PC-9 (cell line): ENCODE data around the gene B3GNT5.

Experiments
- EZH2 ChIP-seq: fragments of 200-600 bp; sonication (generic); IDR thresholded peaks from 2 replicates; pipeline ENCODE4 v1.8.0; 2017; ENCODE audit warnings: antibody characterized with exemption, low read depth
- TF ChIP-seq, protein P1 (sequence below): fragments of 200-600 bp; sonication (generic); conservative IDR thresholded peaks from 2 replicates; pipeline ENCODE4 v1.6.1; 2017; ENCODE audit warnings: mixed run types, antibody characterized with exemption, mild to moderate bottlenecking, moderate library complexity

DNA sequence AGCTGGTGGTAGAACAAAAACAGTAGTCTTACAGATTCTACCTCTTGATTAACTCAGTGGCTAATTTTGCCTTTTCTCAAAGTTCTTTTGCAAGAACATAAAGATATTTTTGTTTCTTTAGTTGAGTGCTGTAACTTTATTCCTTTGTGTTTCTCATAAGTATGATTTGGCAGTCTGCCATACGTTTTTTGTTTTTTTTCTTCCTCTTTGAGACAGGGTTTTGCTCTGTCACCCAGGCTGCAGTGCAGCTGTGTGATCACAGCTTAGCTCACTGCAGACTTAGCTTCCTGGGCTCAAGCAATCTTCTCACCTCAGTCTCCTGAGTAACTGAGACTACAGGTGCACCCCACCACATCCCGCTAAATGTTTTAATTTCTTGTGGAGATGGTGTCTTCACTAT lies 22.4 kb downstream of the B3GNT5 start:
- TF ChIP-seq, protein P1, sequence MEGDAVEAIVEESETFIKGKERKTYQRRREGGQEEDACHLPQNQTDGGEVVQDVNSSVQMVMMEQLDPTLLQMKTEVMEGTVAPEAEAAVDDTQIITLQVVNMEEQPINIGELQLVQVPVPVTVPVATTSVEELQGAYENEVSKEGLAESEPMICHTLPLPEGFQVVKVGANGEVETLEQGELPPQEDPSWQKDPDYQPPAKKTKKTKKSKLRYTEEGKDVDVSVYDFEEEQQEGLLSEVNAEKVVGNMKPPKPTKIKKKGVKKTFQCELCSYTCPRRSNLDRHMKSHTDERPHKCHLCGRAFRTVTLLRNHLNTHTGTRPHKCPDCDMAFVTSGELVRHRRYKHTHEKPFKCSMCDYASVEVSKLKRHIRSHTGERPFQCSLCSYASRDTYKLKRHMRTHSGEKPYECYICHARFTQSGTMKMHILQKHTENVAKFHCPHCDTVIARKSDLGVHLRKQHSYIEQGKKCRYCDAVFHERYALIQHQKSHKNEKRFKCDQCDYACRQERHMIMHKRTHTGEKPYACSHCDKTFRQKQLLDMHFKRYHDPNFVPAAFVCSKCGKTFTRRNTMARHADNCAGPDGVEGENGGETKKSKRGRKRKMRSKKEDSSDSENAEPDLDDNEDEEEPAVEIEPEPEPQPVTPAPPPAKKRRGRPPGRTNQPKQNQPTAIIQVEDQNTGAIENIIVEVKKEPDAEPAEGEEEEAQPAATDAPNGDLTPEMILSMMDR: no peak
- TF ChIP-seq EZH2: no peak
